Stimulated activated CD4-positive, alpha-beta T cell treated with anti-CD3 and anti-CD28 coated beads, Interleukin-4, amount 100 ng/mL, for 48 hours (primary cell): ENCODE measurements around the gene HAUS3.

Source experiments
- DNase-seq, 2 donors: peaks; one replicate each; pipeline ENCODE4 v3.0.0-alpha.2; 2020; ENCODE audit warnings: low read depth in 2 of 2

Gene HAUS3, protein sequence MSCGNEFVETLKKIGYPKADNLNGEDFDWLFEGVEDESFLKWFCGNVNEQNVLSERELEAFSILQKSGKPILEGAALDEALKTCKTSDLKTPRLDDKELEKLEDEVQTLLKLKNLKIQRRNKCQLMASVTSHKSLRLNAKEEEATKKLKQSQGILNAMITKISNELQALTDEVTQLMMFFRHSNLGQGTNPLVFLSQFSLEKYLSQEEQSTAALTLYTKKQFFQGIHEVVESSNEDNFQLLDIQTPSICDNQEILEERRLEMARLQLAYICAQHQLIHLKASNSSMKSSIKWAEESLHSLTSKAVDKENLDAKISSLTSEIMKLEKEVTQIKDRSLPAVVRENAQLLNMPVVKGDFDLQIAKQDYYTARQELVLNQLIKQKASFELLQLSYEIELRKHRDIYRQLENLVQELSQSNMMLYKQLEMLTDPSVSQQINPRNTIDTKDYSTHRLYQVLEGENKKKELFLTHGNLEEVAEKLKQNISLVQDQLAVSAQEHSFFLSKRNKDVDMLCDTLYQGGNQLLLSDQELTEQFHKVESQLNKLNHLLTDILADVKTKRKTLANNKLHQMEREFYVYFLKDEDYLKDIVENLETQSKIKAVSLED

DNA sequence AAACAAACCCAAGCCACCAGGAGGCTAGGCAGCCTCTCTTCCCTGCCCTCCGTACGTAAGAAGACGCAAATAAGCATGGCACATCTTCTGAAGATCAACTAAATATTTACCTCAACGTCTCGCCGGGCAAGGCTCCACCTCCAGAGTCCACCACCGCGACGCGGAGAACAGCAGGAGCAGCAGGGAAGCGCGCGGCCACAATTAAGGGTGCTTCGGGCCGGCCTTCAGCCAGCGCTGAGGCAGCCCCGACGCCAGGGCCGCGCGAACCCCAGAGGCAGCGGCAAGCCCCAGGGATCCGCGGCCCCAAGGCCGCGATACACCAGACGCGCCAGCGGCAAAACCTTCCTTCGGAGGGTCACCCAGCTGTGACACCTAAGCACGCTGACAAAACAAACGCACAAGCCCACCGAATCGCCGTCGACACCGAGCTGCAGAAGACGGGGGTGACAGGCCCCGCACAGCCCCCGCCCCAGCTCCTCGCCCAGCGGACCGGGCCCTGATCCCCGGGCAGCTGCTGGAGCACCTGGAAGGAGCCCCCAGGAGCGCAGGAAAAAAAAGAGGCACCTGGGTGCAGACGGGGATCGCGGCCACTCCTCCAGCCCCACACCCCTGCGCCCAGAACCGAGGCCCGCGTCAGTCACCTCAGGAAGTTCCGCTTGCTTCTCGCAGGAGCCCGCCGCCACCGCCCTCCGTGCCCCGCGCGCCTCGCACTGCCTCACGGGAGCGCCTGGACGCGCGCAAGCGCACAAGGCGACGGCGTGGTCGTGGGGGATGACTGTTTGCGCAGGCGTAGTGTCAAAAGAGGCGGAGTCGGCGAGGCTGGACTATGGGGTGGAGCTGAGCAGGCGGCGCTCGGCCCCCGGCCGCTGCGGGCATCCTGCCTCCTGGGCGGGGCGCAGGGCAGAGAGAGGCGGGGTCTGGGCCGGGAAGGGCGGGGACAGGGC is at the start of gene HAUS3, which contains the start of gene POLN:
Gene HAUS3 (minus strand): TSS at position 712 of the 944 bp plus-strand sequence. CDS start 1,175 bp downstream, outside the sequence.
Gene POLN (minus strand): TSS at position 712 of the 944 bp plus-strand sequence. CDS start 12,890 bp downstream, outside the sequence.
- peak; percentile 97 to 99 for DNase-seq

DNA sequence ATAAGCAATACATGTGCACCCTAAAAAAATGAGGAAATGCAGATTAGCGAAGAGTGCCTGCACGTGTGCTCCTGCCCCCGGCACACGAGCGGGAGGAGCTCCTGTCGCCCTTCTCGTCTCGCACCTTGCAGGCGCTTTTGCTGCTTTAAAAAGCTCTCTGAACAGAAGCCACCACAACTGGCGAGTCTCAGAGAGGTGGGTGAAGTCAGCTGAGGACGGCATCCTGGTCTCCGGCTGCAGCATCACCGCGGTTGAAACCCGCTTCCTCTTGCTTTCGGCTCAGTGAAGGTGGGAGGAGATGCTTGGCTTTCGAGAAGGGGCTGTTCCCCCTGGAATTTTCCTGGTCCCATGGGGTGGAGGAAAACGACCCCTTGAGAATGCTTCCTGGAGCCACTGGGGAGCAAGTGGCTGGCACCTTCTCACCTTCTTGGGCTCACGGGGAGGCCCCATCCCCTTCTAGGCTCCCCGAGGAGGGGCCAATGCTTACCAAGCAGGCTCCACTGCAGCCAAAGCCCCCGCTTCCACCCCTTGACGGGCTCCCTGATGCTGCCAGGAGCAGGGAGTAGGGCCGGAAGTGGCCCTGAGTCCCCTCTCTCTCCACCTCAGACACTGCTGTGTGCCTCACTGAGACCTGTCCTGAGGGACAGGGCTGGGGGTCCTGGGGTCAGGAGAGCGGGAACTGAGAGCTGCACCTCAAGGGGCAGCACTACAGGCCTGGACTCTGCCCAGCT is 49.2 kb upstream of the HAUS3 start:
- peak; percentile 26 to 35 for DNase-seq

DNA sequence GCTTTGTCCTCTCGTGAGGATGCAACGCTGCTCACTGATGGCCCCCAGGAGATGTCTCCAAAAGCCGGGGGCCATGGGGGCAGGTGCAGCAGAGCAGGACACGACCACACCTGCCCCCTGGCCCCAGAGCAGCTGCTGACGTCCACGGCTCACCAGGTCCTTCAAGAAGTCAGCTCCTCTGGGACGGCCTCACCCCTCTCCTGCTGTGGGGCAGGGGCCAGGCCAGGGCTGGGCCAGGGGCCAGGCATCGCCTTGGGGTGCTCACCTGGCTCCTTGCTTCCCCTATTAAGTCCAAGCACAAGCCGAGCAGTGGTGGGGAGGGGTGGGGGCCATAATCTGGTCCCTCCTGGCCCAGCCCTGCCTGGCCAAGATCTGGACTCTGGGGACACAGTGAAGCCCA is 48.6 kb upstream of the HAUS3 start:
- DNase-seq: no peak

DNA sequence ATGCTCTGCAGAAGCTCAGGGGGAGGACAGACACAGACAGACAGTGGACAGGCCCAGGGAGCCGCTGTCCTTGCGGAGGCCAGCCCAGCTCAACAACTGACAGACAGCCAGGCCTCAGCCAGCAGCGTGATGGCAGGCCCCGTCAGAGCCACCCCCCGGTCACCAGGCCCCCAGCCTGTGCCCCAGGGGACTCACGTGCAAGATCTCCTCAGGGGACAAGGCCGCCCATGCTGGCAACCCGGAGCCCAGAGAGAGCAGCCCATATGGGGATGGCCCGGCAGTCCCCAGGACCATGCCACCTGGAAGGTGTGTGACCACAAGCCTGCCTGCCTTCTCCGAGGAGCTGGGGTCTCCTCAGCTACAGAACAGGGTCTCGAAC is 48.0 kb upstream of the HAUS3 start:
- no peak for DNase-seq

DNA sequence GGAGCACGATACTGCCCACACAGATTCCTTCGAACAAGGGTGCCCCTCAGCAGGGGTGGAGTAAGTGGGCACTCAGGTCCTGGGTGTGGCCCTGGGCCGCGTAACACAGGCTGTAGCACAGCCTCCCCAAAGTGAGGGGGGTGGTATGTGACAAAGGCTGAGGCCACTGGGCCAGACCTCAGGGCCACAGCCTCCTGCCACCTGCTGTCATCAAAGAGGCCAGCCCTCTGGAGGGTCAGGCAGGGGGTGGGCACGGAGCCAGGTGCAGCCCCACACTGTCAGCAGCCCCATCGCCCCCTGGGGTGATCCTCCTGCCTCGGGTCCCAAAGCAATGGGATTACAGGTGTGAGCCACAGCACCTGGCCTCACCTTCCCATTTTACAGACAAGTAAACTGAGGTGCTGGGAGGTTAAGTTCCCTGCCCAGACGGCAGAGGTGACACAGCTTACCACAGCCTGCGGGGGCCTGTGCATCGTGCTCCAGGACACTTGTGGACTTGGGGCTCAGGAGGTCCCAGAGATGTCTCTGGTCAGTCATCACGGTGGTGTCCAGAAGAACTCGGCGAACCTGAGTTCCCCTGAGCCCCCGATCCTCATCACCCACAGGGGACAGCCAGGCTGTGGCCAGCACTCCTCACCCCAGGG is 47.5 kb upstream of the HAUS3 start:
- no peak for DNase-seq

DNA sequence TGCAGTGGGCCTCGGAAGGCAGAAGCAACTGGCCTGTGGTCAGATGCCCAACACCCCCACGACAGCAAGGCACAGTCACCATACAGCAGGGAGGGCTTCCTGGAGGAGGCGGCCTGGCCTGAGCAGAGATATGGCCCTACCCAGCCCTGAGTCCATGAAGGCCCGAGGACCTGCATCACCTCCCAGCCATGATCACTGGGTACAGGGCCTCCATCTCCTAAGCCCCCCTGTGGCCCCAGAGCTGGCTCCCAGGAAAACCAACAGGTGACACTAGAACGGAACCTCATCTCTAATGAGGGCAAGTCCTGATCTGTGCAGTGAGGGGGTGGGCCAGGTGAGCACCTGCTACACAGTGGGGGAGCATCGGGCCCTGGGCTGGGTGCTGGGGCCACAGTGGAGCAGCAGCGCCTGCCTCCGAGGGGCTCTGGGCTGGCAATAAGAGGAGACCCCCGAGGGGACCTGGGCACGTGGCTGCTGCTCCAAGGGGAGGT is 46.2 kb upstream of the HAUS3 start:
- DNase-seq: no peak

DNA sequence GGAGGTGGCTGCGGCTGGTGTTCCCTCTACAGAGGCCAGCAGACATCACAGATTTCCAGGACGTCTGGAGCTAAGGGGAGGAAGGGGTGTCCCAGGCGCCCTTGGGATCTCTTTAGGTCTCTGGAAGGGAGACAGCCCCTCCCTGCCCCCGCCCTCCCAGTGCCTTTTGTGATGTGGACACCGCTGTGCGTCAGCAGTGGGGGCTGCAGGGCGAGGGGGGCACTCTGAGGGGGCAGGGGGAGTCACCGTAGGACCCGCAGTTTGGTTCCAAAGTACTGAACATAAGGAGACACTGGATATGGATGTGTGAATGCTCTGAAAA is 45.6 kb upstream of the HAUS3 start:
- no peak for DNase-seq

DNA sequence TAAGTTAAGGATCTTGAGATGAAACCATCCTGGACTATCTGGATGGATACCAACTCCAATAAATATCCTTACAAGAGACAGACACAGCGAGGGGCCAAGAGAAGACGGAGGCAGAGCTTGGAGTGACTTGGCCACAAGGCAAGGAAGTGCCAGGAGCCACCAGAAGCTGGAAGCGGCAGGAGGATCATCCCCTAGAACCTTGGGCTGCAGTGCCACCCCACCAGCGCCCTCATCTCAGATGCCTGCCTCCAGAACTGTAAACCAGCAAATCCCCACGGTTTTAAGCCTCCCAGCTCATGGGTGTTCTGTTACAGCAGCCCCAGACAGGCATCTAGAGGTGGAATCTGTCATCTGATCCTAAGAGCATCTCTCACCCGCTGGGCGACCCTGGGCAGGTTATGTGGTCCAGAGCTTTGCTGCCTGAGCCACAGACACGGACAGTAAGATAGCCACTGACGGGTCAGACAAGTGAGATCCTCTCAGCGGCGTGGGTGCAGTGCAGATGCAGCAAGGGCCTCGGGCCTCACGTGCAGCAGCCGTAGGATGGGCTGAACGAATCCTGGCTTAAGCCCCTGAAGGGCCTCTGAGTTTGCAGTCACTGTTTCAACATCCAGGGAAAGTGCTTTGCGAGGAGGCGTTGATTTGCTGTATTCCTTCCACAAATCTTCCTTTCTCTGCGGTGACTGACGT is 45.1 kb upstream of the HAUS3 start:
- no peak for DNase-seq

DNA sequence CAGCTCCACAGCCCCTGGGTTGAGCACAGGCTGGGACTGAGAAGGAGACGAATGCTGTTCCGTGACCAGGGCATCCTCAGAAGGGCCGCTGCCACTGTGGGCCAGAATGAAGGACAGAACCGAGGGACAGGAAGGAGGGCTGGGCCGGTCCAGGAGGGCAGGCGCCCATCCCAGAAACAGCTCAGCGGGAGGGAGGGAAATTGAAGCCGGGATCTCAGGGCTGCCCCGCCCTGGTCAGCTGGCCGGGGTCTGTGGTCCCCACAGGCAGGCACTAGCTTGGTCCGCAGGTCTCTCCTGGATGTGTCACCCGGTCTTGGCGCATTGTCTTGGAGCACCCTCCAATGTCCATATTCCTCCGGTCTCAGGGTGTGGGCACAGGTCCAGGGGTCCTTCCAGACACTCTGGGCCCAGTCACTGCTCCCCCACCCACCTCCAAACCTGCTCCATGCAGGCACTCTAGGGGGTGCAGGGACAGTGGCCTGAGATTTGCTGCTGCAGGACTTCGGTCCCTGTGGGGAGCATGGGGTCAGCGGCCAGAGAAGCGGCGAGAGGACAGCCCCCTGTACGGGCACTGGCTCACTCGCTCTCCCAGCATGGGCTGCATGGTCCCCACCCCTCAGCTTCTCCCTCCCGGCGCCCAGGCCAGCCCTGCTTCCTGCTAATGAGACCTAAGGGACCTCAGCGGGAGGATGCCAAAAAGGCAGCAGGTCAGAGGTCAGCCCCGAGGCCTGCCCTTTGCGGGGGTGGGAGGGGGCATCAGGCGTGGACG is 43.9 kb upstream of the HAUS3 start:
- no peak for DNase-seq

DNA sequence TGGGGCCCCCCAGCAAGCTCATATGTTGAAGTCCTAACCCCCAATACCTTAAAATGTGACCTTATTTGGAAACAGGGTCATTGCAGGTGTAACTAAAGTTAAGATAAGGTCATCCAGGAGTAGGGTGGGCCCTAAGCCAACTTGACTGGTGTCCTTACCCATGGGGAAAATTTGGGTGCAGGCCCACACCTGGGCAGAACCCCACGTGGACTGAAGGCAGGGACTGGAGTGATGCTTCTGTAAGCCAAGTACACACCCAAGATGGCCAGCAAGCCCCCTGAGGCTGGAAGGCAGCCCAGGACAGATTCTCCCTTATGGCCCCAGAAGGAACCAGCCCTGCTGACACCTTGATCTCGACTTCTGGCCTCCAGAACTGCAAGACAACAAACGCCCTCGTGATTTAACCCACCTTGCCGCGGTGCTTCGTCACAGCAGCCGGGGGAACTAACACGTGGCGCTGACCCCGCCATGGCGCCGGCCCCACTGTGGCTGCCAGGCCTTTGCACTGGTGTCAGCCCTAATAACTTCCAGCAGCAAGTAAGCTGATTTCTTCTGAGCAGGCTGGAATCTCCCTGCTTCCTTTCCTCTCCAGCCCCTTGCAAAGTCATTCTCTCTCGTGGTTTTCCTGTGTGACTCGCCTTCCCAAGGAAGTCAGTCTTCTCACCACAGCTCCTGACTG is 43.2 kb upstream of the HAUS3 start:
- no peak for DNase-seq

DNA sequence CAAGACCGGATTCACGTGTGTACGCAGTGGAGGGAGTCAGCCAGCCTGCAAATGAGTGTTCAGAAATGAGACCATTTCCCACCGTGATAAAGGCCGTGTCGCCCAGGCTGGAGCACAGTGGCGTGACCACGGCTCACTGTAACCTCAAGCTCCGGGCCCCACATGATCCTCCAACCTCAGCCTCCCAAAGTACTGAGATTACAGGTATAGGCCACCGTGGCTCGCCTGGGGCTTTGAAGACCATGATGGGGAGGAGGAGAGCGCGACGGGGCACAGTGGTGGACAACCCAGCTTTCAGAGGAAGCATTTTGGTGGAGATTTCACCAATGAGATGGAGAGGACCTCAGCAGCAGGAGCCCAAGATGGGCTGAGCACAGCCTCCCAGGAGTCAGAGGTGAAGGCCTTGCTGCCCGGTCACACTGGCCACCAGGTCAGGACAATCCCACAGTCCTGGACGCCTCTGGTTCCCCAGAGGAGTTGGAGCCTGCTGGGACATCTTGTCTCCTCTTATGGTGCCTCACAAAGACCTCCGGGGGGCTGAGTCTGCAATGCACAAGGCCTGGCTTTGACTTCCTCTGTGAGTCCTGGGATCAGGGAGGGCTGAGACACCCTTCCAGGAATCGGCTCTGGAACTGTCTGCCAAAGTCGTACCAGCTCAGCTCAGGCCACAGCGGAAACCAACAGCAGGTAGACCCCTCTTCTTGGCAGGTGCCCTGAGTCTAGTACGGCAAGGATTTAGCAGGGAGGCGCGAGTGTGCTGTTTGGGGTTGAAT is 42.4 kb upstream of the HAUS3 start:
- no peak for DNase-seq

DNA sequence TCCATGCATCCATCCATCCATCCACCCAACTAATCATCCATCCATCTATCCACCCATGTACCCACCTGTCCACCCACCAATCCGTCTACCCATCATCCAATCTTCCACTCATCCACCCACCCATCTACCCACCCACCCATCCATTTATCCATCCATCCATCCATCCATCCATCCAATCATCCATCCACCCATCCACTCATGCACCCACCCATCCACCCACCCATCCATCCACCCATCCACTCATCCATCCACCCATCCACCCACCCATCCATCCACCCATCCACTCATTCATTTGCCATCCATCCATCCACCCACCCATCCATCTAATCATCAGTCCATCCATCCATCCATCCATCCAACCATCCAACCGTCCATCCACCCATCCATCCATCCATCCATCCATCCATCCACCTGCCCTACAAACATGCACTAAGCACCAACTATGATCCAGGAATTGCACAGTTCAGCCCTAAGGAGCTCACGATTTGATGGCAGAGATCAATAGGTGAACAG is 41.3 kb upstream of the HAUS3 start:
- no peak for DNase-seq

DNA sequence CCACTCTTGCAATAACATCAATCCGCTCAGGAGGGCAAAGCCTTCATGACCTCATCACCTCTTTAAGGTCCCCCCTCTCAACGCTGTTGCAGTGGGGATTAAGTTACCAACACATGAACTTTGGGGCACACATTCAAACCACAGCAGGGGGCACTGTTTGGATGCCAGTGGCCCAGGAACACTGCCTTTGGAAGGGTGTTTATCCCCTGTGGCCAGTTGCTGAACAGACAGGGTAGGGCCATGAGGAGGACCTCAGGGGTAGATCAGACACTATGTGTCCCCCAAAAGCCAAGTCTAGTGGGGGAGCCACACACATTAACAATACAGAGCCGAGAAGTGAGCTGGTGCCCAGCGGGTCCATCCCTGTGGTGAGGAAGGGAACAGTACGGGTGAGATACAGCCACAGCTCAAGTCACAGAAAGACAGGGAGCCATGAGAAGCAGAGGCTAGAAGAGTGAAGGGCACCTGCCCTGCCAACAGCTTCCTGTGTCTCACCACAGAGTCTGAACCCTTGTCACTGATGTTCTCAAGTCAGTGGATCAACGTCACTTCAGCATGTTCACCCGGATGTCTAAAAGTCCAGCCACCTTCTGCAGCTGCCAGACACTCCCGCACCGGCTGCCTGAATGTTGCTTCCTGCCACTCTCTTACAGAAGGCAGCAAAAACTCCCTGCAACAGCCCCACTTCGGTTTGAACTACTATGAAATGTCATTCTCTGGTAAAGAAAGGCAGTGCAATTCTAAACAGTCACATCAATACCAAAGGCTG is 39.8 kb upstream of the HAUS3 start:
- DNase-seq: peak in 1 of 2 donors; percentile 25

DNA sequence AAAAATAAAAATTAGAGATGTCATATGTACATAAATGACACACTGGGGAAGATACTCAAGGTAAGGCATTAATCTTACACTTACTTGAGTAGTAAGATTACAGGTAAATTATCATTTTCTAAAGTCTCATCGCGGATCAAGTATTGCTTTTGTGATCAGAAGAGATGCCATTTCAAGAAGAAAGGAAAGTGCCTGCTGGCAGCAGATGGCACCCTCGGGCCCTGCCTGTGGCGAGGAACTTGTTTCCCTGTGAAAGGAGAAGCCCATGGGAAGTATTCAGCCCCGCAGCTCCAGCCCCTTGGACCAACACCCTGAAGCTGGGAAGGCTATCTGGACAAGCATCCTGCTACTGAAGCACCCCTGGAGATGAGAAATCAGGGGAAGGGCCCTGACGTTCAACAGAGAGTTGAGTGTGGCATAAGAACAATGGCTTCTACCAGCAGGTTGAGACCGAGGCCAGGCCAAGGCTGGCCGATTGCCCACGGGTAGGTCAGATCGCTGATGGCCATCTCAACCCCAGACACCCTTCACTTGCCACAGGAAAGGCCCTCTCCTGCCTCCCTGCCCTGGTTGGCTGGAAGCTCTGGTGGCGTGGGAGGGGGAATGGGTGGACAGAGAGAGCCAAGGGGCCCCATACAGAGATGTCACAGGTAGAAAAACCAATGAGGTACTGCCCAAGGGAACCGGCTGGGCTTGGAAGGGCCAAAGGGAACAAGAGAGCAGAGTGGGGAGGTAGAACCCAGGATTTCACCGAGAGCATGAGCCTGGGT is 38.8 kb upstream of the HAUS3 start:
- no peak for DNase-seq

DNA sequence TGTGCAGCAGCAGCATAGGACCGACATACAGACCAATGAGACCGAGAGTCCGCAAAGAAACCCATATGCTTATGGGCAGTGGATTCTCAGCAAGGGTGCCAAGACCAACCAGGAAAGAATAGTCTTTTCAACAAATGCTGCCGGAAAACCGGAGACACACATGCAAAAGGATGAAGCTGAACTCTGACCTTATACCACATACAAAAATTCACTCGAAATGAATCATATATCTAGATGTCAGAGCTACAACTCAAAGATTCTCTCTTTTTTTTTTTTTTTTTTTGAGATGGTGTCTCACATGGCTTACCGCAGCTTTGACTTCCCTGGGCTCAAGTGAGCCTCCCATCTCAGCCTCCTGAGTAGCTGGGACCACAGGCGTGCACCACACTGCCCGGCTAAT is 36.0 kb upstream of the HAUS3 start:
- DNase-seq: no peak

DNA sequence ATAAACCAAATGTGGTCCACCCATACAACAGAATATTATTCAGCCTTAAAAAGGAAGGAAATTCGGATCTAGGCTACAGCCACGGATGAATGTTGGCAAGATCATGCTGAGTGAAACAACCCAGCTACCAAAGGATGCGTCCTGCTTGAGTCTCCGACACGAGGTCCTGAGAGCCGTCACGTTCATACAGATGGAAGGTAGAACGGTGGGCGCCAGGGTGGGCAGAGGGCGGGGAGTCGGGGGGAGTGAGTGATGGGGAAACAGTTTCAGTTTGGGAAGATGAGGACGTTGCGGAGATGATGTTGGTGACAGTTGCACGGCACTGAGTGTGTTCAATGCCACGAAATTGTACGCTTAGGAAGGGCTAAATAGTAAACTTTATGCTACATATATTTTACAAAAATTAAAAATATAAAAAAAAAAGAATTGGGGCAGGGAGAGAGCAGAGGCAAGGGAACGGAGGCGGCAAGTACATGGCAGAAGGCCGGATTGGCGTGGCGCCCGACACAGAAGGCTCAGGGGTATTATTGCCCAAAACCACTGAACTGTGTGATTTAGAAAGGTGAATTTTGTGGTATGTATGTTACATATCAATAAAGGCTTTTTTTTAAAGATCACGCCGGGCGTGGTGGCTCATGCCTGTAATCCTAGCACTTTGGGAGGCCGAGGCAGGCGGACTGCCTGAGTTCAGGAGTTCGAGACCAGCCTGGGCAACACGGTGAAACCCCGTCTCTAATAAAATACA is 34.8 kb upstream of the HAUS3 start:
- DNase-seq: no peak
